ENCODE data around the gene C20orf144.

Gene C20orf144

GRCh38 chr20:33668466-33669155, 6.5 kb downstream of the C20orf144 start:
- H3K4me3 ChIP-seq (ENCODE audit: low read depth, low read length) = no peak overlapping the region
- no peak for TF ChIP-seq CTCF (IDR thresholded peaks at IDR 0.05; ENCODE audit: low read depth, low read length, missing control alignments)
- in situ Hi-C loops (cut with HindIII; ENCODE audit: low sequenced_read_pairs) = no loop called here
- no peak for DNase-seq (ENCODE audit: low read depth)

- in situ Hi-C loops (cut with HindIII; ENCODE audit: low sequenced_read_pairs) = no loop called here
- DNase-seq (ENCODE audit: low read depth) = no peak
- TF ChIP-seq CTCF (IDR thresholded peaks at IDR 0.05; ENCODE audit: low read depth, low read length, missing control alignments) = no peak
- H3K4me3 ChIP-seq (ENCODE audit: low read depth, low read length) = no peak overlapping the region
Measured at GRCh38 chr20:33669224-33669623, 7.1 kb downstream of the C20orf144 start.

- no peak for DNase-seq (ENCODE audit: low read depth)
- in situ Hi-C loops (cut with HindIII; ENCODE audit: low sequenced_read_pairs) = no loop called here
- TF ChIP-seq CTCF (IDR thresholded peaks at IDR 0.05; ENCODE audit: low read depth, low read length, missing control alignments) = no peak
- no peak overlapping the region for H3K4me3 ChIP-seq (ENCODE audit: low read depth, low read length)
Measured at GRCh38 chr20:33669873-33670640, 7.9 kb downstream of the C20orf144 start.

- in situ Hi-C loops (cut with HindIII; ENCODE audit: low sequenced_read_pairs) = no loop called here
- TF ChIP-seq CTCF (IDR thresholded peaks at IDR 0.05; ENCODE audit: low read depth, low read length, missing control alignments) = no peak
- no peak overlapping the region for H3K4me3 ChIP-seq (ENCODE audit: low read depth, low read length)
- DNase-seq (ENCODE audit: low read depth) = no peak
Measured at GRCh38 chr20:33670715-33671499, 8.8 kb downstream of the C20orf144 start.

- DNase-seq (ENCODE audit: low read depth) = no peak
- in situ Hi-C loops (cut with HindIII; ENCODE audit: low sequenced_read_pairs) = no loop called here
- no peak overlapping the region for H3K4me3 ChIP-seq (ENCODE audit: low read depth, low read length)
- TF ChIP-seq CTCF (IDR thresholded peaks at IDR 0.05; ENCODE audit: low read depth, low read length, missing control alignments) = no peak
Measured at GRCh38 chr20:33671573-33672288, 9.6 kb downstream of the C20orf144 start.
